ENCODE results near the gene DMAC2. TPM values are rescaled to one million over a fixed set of nuclear protein-coding genes. Genes with fewer than 3 reads are reported as not detected.
A peak's percentile ranks its signal among the peaks of the same experiment; 100 is the strongest.

DMAC2 gene
- polyA plus RNA-seq, 1 of the 3 experiments (the other 2 are of a cell fraction), result 71.4 TPM

DNA sequence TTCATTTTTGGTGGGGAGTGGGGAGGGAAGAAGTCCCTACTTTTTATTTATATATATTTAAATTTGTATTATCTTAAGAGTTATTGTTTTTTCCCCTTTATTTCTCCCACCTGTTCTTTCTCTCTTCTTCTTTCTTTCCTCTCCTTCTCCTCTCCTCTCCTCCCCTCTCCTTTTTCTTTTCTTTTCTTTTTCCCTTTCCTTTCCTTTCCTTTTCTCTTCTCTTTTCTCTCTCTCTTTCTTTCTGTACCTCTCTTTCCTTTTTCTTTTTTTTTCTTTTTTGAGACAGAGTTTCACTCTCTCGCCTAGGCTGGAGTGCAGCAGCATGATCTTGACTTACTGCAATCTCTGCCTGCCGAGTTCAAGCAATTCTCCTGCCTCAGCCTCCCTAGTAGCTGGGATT is 40.2 kb downstream of the DMAC2 start:
- no peak for DNase-seq
- Histone ChIP-seq H3K9ac (no peak overlapping the region), H3K4me2 (no peak overlapping the region), H3K36me3 (replicated peaks in 1 of 2; ENCODE audit: control insufficient read depth in 1 of 2, insufficient read depth in 2 of 2, low read length in 1 of 2) (no peaks in the 10 kb centered on the region), H3K4me1 (ENCODE audit: control insufficient read depth in 1 of 2, insufficient read depth in 2 of 2, low read depth in 1 of 2, low read length in 1 of 2) (peaks cover 5 to 14% of the 10 kb centered on the region in 2 experiments; a peak in 2 of 4 replicates), H2AFZ (ENCODE audit: low read depth) (no peak overlapping the region), H3K27me3 (ENCODE audit: insufficient read depth) (no peaks in the 10 kb centered on the region), H3K4me3 (ENCODE audit: low read depth in 2 of 2, low read length in 1 of 2) (no peak overlapping the region), H3K27ac (ENCODE audit: low read depth in 2 of 2, low read length in 1 of 2) (no peak overlapping the region), H3K9me3 (no peaks in the 10 kb centered on the region), H4K20me1 (ENCODE audit: insufficient read depth) (no peaks in the 10 kb centered on the region), H3F3A (replicated peaks; ENCODE audit: insufficient read depth) (no peaks in the 10 kb centered on the region), H3K79me2 (ENCODE audit: insufficient read depth) (peaks cover 46% of the 10 kb centered on the region), H3K9me2 (no peaks in the 10 kb centered on the region)
- POLR2A ChIA-PET, result interaction anchor here (0.6 kb wide), 1 partner anchor 27 kb away, joined by 3 read pairs; no protein-coding TSS in a partner anchor
- CTCF ChIA-PET, result no interaction called here
- TF ChIP-seq NFIC (IDR thresholded peaks at IDR 0.05; ENCODE audit: borderline replicate concordance) (no peak), YY1 (IDR thresholded peaks at IDR 0.05; ENCODE audit: low read depth) (no peak)
- WGBS (ENCODE audit: low lambda C conversion rate), result 79% methylated on average over 2 of the region's 2 CpGs

DNA sequence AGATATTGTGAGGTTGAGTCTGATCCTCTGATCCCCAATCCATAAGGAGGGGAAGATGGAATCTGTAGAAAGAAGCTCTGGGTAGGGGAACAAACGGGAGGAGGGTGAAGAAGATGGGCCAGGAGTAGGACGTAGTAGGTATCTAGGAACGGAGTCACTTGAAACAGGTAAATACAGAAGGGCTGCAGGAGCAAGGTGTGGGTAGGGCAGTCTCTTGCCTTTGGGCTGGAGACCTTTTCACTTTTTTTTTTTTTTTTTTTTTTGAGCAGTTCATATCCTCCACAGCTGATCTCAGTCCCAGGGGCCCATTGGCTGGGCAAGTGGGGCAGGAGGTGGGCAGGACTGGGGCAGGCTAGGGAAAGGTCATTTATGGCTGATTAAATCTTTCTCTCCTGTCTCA is 40.6 kb downstream of the DMAC2 start:
- Histone ChIP-seq H3K9ac (peak overlapping the region; percentile 95; the same call in 1 of the 2 replicates), H3K79me2 (ENCODE audit: insufficient read depth) (peaks cover 46% of the 10 kb centered on the region), H4K20me1 (ENCODE audit: insufficient read depth) (no peaks in the 10 kb centered on the region), H3F3A (replicated peaks; ENCODE audit: insufficient read depth) (no peaks in the 10 kb centered on the region), H3K4me2 (peak overlapping the region; percentile 99), H3K27me3 (ENCODE audit: insufficient read depth) (no peaks in the 10 kb centered on the region), H3K4me1 (ENCODE audit: control insufficient read depth in 1 of 2, insufficient read depth in 2 of 2, low read depth in 1 of 2, low read length in 1 of 2) (peaks cover 5 to 14% of the 10 kb centered on the region in 2 experiments; a peak in 2 of 4 replicates), H3K9me3 (no peaks in the 10 kb centered on the region), H3K36me3 (replicated peaks in 1 of 2; ENCODE audit: control insufficient read depth in 1 of 2, insufficient read depth in 2 of 2, low read length in 1 of 2) (no peaks in the 10 kb centered on the region), H3K27ac (ENCODE audit: low read depth in 2 of 2, low read length in 1 of 2) (no peak overlapping the region), H3K9me2 (no peaks in the 10 kb centered on the region), H3K4me3 (ENCODE audit: low read depth in 2 of 2, low read length in 1 of 2) (peak overlapping the region; percentile 79 to 91; a peak in 1 of 4 replicates), H2AFZ (ENCODE audit: low read depth) (no peak overlapping the region)
- no peak for DNase-seq
- POLR2A ChIA-PET, result interaction anchor here (0.6 kb wide), 1 partner anchor 26 kb away, joined by 3 read pairs; no protein-coding TSS in a partner anchor
- WGBS (ENCODE audit: low lambda C conversion rate), result 75% methylated on average over 3 of the region's 3 CpGs
- TF ChIP-seq, protein P1, sequence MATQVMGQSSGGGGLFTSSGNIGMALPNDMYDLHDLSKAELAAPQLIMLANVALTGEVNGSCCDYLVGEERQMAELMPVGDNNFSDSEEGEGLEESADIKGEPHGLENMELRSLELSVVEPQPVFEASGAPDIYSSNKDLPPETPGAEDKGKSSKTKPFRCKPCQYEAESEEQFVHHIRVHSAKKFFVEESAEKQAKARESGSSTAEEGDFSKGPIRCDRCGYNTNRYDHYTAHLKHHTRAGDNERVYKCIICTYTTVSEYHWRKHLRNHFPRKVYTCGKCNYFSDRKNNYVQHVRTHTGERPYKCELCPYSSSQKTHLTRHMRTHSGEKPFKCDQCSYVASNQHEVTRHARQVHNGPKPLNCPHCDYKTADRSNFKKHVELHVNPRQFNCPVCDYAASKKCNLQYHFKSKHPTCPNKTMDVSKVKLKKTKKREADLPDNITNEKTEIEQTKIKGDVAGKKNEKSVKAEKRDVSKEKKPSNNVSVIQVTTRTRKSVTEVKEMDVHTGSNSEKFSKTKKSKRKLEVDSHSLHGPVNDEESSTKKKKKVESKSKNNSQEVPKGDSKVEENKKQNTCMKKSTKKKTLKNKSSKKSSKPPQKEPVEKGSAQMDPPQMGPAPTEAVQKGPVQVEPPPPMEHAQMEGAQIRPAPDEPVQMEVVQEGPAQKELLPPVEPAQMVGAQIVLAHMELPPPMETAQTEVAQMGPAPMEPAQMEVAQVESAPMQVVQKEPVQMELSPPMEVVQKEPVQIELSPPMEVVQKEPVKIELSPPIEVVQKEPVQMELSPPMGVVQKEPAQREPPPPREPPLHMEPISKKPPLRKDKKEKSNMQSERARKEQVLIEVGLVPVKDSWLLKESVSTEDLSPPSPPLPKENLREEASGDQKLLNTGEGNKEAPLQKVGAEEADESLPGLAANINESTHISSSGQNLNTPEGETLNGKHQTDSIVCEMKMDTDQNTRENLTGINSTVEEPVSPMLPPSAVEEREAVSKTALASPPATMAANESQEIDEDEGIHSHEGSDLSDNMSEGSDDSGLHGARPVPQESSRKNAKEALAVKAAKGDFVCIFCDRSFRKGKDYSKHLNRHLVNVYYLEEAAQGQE (IDR thresholded peaks at IDR 0.05; ENCODE audit: low read depth, low read length), result no peak
- TF ChIP-seq FOSL2 (IDR thresholded peaks at IDR 0.05; ENCODE audit: borderline replicate concordance, low read depth) (no peak), GATA2 (CRISPR knock-in tag; IDR thresholded peaks at IDR 0.05) (no peak), TAF1 (IDR thresholded peaks at IDR 0.05; ENCODE audit: borderline replicate concordance, low read depth, low read length) (no peak)
- CTCF ChIA-PET, result no interaction called here

DNA sequence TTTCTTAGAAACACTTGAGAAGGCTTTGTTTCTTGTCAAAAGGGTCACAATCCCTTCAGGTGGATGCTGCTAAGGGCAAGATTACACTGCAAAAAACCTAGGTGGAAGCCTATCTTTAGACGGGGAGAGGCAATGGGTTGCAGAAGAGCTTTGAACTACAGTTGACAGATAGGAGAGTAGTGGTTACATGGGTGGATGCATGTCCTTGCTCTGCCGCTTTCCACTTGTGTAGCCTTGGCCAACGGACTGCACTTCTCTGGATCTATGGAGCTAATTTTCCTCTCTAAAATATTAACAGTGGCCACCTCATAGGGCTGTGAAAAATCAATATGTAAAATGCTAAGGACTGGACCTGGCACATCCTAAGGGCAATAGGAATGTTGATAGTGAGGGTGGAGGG is 41.1 kb downstream of the DMAC2 start:
- Histone ChIP-seq H3F3A (replicated peaks; ENCODE audit: insufficient read depth) (no peaks in the 10 kb centered on the region), H3K4me3 (ENCODE audit: low read depth in 2 of 2, low read length in 1 of 2) (peak overlapping the region; percentile 79 to 91), H4K20me1 (ENCODE audit: insufficient read depth) (no peaks in the 10 kb centered on the region), H3K79me2 (ENCODE audit: insufficient read depth) (peaks cover 48% of the 10 kb centered on the region), H3K9me2 (no peaks in the 10 kb centered on the region), H3K9me3 (no peaks in the 10 kb centered on the region), H2AFZ (ENCODE audit: low read depth) (no peak overlapping the region), H3K4me2 (peak overlapping the region; percentile 99), H3K4me1 (ENCODE audit: control insufficient read depth in 1 of 2, insufficient read depth in 2 of 2, low read depth in 1 of 2, low read length in 1 of 2) (peaks cover 5 to 14% of the 10 kb centered on the region in 2 experiments; a peak in 2 of 4 replicates), H3K27me3 (ENCODE audit: insufficient read depth) (no peaks in the 10 kb centered on the region), H3K27ac (ENCODE audit: low read depth in 2 of 2, low read length in 1 of 2) (no peak overlapping the region), H3K9ac (peak overlapping the region; percentile 95), H3K36me3 (replicated peaks in 1 of 2; ENCODE audit: control insufficient read depth in 1 of 2, insufficient read depth in 2 of 2, low read length in 1 of 2) (no peaks in the 10 kb centered on the region)
- ChIA-PET POLR2A (no interaction called here), CTCF (interaction anchor here (0.7 kb wide), 1 partner anchor 14 kb away, joined by 3 read pairs; no protein-coding TSS in a partner anchor)
- DNase-seq, result no peak
- 58% methylated on average over 3 of the region's 3 CpGs for WGBS (ENCODE audit: low lambda C conversion rate)
- TF ChIP-seq EP300 (IDR thresholded peaks at IDR 0.05; ENCODE audit: borderline replicate concordance in 1 of 2, low read depth in 1 of 2, low read length in 1 of 2) (no peak), GATA2 (CRISPR knock-in tag; IDR thresholded peaks at IDR 0.05) (no peak), FOSL2 (IDR thresholded peaks at IDR 0.05; ENCODE audit: borderline replicate concordance, low read depth) (no peak), SIN3A (IDR thresholded peaks at IDR 0.05; ENCODE audit: borderline replicate concordance, low read depth, low read length) (no peak), GABPA (IDR thresholded peaks at IDR 0.05; ENCODE audit: low read depth) (no peak), FOXJ3 (CRISPR knock-in tag; IDR thresholded peaks at IDR 0.05) (no peak), MXI1 (IDR thresholded peaks at IDR 0.05; ENCODE audit: low read depth, low read length) (no peak), YY1 (IDR thresholded peaks at IDR 0.05; ENCODE audit: low read depth) (no peak), EZH2phosphoT487 (IDR thresholded peaks at IDR 0.05; ENCODE audit: borderline replicate concordance, low read depth) (no peak)
- TF ChIP-seq, protein P2, sequence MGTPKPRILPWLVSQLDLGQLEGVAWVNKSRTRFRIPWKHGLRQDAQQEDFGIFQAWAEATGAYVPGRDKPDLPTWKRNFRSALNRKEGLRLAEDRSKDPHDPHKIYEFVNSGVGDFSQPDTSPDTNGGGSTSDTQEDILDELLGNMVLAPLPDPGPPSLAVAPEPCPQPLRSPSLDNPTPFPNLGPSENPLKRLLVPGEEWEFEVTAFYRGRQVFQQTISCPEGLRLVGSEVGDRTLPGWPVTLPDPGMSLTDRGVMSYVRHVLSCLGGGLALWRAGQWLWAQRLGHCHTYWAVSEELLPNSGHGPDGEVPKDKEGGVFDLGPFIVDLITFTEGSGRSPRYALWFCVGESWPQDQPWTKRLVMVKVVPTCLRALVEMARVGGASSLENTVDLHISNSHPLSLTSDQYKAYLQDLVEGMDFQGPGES (IDR thresholded peaks at IDR 0.05; ENCODE audit: low read depth, low read length), result no peak
